Inflammatory macrophage treated with lipopolysaccharide for 4 hours (primary cell): ENCODE data around the gene SLC16A6.
A peak's percentile ranks its signal among the peaks of the same experiment; 100 is the strongest.
"Not testable (repeated sequence)": the region's sequence is repeated elsewhere in the genome, so short reads cannot be mapped to it uniquely, and the experiment has no call there.

Experiments used
- DNase-seq: peaks from one replicate; pipeline ENCODE4 v3.0.0-alpha.2; 2020

The SLC16A6 gene

DNA sequence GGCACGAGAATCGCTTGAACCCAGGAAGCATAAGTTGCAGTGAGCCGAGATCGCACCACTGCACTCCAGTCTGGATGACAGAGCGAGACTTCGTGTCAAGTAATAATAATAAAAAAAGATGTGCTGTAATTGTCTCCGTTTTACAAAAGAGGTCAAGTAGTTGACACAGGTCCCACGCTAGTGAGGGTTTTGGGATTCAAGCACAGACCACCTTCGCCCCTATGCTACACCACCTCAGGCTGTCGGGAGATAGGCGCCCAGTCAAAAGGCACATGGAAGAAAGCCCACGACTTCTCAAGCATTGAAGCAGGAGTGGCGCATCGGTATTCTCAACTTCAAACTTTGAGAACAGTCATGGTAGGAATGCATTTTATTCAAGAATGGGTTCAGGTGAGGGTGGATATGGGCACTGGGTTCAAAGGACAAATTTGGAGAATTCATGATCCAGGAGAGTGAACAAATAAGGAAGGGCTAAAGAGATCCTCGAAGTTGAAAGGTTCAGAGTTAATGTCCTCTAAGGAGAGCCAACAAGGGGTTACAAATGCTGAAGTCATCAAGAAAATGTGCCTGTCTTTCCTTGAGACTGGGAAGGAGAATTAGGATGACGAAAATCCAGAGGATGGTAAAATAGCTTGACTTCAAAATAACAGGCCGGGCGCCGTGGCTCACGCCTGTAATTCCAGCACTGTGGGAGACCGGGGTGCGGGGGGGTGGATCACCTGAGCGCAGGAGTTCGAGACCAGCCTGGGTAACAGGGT, 44.5 kb downstream of the SLC16A6 start:
- no peak for DNase-seq

DNA sequence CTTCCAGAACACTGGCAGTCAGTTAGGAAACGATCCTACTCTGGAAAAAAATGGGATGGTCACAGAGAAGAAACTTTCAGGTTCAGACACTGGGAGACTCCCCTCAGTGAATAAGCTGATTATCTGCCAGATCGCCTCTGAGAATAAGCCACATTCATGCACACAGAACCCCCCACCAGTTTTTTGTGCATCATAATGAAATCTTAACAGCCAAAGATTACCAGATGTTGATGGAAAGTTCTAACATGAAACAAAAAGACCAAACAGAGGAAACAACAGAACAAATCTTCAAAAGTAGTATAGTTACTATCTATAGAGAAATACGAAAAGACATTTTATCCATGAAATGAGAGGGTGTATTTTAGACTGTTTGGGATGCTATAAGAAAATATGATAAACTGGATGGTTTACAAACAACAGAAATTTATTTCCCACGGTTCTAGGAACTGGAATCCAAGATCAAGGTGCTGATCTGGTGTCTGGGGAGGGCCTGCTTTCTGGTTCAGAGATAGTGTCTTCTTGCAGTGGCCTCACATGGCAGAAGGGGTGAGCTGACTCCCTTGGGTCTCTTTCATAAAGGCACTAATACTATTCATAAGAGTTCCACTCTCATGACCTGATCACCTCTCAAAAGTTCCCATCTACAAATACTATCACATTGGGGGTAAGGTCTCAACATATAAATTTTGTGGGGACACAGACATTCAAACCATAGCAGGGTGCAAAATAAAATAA, 51.1 kb downstream of the SLC16A6 start:
- DNase-seq, result no peak

DNA sequence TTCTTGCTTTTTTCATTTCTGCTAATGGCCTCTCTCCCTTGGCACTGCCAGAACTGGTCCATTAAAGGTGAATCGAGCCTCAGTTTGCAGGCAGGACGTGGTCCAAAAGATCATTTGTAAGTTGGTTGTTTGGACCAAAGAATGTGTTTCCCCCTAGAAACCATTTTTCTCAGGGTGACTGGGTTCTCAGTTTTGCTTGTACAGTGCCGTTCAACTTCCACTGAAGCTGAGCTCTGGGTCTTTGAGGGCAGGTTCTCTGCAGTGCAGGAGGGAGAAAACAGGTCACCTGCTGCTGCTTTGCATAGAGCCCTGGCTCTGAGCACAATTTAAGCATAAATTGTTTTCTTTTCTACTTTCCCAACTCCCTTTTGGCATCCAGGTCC, 52.1 kb downstream of the SLC16A6 start:
- DNase-seq, result no peak

DNA sequence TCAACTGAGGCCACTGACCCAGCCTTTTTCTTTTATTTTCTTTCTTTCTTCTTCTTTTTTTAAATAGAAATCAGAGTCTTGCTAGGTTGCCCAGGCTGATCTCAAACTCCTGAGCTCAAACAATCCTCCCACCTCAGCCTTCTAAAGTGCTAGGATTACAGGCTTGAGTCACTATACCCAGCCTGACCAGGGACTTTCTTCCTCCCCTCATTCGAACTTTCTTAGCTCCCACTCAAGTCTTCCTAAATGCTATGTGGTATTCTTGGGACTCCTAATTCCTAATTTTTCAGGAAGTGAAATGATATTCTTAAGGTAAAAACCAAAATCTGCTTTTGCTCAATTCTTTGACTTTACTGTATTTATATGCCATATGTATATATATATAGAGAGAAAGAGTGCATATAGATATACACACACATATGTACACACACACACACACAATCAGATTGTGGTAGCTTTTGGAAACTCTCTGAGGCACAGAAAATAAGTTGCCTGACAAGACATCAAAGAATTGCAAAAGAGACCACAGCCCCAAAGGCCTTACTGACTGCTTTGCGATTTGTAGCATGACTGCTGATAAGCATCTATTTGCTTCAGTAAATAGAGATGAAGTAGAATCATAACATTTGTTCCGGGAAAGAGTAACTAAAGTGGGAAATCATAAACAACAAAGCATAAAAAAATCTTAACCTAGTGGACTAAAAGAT, 52.6 kb downstream of the SLC16A6 start:
- DNase-seq, result peak; percentile 42

DNA sequence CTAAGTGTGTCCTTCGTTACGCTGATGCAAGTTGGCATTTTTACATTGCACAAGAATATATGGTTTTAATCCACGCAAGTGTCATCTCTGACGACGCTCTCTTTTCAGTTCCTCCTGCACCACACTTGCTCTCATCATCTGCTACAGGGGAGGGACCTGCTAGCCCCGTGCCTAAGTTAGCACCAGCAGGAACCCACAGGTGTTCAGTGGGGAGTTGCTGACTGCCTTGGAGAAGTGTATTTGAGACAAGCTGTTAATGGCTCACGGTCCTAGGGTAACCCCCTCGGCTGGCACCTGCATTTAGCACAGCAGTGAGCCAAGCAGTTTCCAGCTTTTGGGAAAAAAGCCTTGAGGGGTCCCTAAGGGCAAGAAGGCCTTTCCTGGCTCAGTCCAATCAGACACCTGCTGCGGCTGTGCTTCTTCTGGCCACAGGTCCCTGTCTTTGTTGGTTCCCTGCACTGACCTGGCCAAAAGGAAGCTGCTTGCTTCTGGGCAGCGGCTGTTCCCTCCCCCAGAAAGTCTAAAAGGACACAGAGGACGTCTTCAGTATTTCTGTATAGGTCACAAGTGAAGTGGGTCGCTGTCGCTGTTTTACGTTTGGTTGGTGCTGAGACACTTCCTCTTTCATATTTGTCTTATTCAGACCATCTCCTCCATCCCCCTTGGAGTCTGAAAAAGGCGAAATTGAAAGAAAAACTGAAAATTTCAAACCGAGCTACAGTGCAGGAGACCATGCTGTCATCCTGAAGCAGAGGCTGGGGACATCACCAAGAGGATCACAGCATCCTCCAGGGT, 53.4 kb downstream of the SLC16A6 start:
- peak; percentile 99 for DNase-seq

DNA sequence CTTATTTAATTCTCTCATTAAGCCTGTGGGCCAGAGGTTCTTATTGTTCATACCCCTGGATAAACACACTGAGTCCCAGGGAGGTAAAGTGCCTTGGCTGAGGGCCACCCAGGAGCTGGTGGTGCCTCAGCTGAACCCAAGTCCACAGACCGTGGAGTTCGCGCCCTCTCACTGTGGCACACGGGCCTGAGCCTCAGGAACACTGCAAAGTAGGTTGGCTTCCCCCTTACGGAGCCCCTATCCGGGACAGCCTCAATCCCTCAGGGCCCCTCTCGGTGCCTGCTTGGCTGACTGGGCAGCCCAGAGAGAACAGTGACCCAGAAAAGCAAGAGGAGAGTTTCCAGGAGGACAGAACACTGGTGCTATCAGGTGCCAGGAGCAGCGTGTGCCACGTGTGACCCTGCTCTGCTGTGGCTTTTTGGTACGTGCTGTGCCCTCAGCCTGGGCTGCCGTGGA, 55.6 kb downstream of the SLC16A6 start:
- DNase-seq, result not testable (repeated sequence)

DNA sequence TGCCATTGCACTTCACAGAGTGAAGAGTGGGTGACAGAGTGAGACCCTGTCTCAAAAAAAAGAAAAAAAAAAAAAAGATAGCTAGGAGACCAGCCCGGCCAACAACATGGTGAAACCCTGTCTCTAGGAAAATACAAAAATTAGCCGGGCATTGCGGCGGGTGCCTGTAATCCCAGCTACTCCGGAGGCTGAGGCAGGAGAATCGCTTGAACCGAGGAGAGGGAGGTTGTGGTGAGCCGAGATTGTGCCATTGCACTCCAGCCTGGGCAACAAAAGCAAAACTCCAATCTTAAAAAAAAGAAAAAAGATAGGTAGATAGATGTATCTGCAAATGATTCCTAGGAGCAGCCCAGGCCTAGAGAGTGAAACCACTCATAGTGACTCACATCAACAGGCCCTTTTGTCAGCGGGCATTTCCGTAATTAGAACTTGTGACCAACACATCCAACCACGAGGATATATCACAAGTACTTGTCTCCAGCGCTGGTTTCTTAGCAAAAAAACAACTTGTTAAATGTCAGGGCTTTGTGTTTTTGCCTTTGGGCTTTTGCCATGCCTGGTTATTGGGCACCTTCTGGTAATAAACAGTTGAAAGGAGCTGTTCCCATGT, 56.1 kb downstream of the SLC16A6 start:
- peak; percentile 98 for DNase-seq

DNA sequence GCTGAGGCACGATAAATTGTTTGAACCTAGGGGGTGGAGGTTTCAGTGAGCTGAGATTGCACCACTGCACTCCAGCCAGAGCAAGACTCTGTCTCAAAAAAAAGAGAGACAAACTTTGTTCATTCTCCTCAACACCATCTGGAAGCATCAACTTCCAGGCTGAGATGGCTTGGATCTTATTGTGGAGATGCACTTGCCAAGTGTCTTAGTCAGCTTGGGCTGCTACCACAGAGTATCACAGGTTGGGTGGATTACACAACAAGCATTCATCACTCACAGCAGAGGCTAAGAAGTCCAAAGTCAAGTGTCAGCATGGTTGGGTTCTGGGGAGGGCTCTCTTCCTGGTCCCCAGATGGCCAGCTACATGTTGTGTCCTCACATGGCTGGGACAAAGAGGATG, 58.2 kb downstream of the SLC16A6 start:
- DNase-seq, result peak; percentile 75

DNA sequence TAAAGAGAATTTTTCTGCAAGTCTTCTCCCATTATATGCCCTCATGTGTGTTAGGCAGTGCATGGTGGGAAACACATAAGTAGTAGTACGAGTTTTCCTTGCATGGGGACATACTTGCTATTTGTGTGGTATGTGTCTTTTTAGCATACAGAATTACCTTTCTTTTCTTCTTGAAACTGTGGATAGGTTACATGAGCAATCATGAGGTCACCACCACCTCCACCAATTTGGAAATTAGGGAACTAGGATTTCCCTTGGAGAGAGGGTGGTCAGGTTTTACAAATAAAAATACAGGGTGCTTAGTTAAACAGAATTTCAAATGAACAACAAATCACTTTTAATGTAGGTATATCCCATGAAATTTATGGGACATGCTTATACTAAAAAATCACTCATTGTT, 59.4 kb downstream of the SLC16A6 start:
- DNase-seq, result peak; percentile 45

DNA sequence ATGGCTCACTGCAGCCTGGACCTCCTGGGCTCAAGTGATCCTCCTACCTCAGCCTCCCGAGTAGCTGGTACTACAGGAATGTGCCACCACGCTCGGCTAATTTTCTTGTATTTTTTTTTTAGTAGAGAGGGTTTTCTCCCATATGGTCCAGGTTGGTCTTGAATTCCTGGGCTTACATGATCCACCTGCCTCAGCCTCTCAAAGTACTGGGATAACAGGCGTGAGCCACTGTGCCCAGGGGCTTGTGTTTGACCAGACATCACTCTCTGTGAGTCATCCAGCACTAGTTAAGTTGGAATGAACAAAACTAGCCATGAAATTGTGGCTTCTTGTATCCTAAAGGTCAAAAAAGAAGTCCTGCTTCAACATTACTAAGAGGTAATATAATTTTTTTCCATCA, 59.8 kb downstream of the SLC16A6 start:
- not testable (repeated sequence) for DNase-seq

DNA sequence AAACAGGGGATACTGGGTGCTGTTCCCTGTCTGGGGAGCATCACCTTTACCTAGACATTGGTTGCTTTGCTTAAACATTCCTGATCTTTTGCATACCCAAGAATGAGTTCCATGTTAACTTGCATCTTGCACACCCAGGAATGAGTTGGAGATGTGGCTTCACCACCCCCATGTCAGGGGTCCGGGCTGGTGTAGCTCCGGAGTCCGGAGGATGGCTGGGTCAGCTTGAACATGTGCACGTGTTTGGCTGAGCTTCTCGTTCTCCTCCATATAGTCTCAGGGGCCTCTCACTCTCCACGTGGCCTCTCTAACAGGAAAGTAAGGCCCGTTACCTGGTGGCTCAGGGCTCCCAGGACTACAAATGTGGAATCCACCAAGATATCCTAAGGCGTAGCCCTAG, 61.3 kb downstream of the SLC16A6 start:
- DNase-seq, result no peak

DNA sequence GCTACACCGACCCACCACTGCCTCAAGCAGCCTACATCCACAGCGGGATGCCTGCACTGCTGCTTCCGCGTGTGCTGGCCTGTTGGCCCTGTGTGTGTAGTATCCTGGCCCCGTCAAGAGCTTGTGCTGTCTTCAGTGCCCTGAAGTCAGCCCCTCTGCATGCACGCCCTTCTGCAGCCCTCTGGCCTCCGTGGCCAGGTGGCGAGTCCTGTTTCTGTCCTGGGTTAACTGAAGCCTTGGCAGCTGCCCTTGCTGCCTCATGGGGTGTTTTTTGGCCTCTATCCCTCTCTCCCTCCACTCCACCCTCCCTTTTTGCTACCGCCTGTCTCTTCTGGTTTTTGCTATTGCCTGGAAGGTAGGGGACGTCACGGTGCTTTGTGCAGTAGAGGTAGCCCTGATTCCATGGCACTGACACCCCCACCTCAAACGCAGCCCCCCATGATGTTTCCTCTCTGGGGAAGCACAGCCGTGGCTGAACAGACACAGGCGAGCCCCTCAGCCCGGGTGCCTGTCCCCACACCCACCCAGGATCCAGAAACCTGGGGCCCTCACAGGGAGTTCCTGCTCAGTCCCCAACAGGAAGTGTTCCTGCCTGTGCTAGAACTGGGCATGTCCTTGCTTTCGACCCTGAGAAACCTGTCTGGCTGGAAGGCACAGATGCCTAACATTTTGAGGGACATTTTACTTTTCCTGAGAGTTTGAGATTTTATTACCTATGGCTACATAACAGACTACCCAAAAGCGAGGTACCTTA, 61.9 kb downstream of the SLC16A6 start:
- no peak for DNase-seq

DNA sequence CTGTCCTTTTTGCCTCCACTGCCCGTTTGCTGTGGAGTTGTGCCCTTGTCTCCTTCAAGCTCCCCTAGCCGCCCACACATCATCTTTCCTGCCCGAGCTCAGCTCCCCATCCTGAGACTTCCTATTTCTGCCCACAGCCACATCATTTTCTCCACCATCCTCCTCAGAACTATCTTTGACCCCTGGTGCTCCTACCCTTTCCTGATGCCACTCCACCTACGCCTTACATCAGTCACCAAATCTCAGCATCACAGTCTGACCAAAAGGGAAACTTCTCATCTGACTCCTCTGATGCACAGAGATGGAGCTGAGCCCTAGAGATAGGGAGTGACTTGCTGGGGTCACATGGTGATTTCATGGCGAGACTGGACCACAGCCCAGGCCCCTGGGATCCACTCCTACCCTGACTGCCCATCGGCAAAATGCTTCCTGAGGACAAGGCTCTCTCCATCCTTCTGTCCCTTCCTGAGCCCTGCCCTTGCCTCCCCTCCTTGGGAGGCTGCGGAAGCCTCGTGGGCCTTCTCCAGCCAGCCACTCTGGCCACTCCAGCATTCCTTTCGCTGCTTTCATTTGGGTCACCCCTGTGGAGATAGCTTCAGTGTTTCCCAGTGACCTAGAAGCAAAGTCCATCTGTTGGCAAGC, 62.8 kb downstream of the SLC16A6 start:
- peak; percentile 85 for DNase-seq

DNA sequence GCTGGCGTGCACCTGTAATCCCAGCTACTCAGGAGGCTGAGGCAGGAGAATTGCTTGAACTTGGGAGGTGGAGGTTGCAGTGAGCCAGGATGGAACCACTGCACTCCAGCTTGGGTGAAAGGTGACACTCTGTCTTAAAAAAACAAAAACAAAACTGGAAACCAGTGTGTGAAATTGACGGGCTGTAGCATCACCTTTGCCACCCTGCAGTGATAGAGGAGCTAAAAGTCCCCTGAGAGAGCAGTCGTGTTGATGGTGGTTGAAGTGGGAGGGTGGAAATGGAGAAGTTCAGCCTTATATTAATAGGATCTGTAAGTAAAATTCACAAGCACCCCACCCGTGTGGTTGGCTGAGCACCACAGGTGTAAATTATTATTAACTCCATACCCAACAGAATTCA, 65.9 kb downstream of the SLC16A6 start:
- not testable (repeated sequence) for DNase-seq

DNA sequence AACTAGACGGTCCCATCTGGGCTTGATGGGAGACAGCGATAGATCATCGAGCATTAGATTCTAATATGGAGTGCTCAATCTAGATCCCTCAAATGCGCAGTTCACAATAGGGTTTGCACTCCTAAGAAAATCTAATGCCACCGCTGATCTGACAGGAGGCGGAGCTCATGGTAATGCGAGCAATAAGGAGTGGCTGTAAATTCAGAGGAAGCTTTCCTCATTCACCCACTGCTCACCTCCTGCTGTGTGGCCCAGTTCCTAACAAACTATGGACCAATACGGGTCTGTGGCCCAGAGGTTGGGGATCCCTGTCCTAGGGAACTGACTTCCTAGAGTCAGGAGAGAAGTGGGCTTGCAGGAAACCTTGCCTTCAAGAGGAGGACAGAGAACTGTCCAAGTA, 68.3 kb downstream of the SLC16A6 start:
- DNase-seq, result no peak

DNA sequence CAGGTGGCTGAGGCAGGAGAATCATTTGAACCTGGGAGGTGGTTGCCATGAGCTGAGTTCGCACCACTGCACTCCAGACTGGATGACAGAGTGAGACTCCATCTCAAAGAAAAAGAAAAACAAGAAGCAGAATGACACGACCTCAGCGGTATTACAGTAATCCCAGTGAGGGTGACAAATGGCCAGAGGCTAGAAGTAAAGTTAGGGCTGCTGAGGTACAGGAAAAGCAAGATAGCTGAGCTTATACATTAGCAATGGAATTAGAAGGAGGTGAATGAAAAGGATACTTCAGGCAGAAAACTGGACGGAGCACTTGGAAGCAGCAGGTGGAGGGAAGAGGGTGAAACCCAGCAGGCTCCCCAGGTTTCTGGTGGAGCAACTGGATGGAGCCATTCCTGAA, 69.1 kb downstream of the SLC16A6 start:
- no peak for DNase-seq

DNA sequence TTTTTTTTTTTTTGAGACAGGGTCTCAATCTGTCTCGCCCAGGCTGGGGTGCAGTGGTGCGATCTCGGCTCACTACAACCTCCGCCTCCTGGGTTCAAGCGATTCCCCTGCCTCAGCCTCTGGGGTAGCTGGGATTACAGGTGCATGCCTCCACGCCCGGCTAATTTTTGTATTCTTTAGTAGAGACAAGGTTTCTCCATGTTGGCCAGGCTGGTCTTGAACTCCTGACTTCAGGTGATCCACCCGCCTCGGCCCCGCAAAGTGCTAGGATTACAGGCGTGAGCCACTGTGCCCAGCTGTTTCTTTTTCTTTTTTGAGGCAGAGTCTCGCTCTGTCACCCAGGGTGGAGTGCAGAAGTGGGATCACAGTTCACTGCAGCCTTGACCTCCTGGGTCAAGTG, 70.1 kb downstream of the SLC16A6 start:
- DNase-seq, result not testable (repeated sequence)

DNA sequence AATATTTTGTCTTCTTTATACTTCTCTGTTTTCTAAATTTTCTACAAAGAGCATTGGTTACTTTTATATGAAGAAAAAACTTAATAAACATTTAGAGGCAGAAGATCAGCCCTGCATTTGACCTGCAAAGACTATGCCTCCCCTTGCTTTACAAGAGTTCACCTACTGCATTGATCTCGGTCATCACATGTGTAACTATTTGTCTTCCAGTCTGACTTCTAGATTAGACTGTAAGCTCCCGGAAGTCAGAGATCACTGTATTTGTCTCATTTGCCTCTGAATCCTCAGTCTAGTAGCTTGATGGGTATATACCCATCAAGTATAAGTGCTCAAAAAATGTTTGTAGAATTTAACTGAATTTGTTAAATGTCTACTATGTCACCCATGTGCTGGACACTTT, 70.7 kb downstream of the SLC16A6 start:
- DNase-seq, result not testable (repeated sequence)

DNA sequence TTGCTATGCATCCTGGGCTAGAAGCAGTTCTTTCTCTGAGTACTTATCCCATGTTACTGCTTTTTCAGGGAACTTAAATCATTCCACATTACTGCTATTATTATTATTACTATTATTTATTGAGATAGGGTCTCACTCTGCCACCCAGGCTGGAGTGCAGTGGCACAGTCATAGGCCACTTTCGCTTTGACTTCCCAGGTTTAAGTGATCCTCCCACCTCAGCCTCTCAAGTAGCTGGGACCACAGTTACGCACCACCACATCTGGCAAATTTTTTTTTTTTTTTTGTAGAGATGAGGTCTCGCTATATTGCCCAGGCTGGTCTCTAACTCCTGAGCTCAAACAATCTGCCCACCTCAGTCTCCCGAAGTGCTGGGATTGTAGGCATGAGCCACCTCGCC, 71.5 kb downstream of the SLC16A6 start:
- not testable (repeated sequence) for DNase-seq
